UCSD-AML1 (cell line): ENCODE measurements around the gene SEC63.
"Not testable (repeated sequence)": the region's sequence is repeated elsewhere in the genome, so short reads cannot be mapped to it uniquely, and the experiment has no call there.

ENCODE experiments used
- DNase-seq: peaks from one replicate; lab custom pipeline; 2025; ENCODE audit not compliant: unreplicated experiment; lab: John Stamatoyannopoulos, UW

SEC63 gene

GRCh38 chr6:107867302-107867615, 90.7 kb downstream of the SEC63 start:
- no peak for DNase-seq

- no peak for DNase-seq
These were observed 91.3 kb downstream of the SEC63 start for GRCh38 chr6:107866606-107867301.

GRCh38 chr6:107864226-107865127, 93.5 kb downstream of the SEC63 start:
- no peak for DNase-seq

GRCh38 chr6:107862383-107862782, 95.6 kb downstream of the SEC63 start:
- DNase-seq = no peak

GRCh38 chr6:107860963-107861362, 97.0 kb downstream of the SEC63 start:
- DNase-seq = not testable (repeated sequence)

- DNase-seq = not testable (repeated sequence)
These were observed 97.9 kb downstream of the SEC63 start for GRCh38 chr6:107860144-107860543.

GRCh38 chr6:107853230-107853629, 104.8 kb downstream of the SEC63 start:
- DNase-seq = no peak

- no peak for DNase-seq
These were observed 108.7 kb downstream of the SEC63 start for GRCh38 chr6:107849325-107849724.

- peak; percentile 76 for DNase-seq
These were observed 109.9 kb downstream of the SEC63 start for GRCh38 chr6:107847844-107848802.

GRCh38 chr6:107846262-107846795, 111.7 kb downstream of the SEC63 start:
- no peak for DNase-seq

GRCh38 chr6:107845777-107846176, 112.2 kb downstream of the SEC63 start:
- no peak for DNase-seq

- no peak for DNase-seq
These were observed 114.6 kb downstream of the SEC63 start for GRCh38 chr6:107843400-107843799.

- no peak for DNase-seq
These were observed 116.7 kb downstream of the SEC63 start for GRCh38 chr6:107841275-107841670.

GRCh38 chr6:107840636-107841274, 117.3 kb downstream of the SEC63 start:
- no peak for DNase-seq

GRCh38 chr6:107833136-107833535, 124.9 kb downstream of the SEC63 start:
- no peak for DNase-seq

- no peak for DNase-seq
These were observed 125.6 kb downstream of the SEC63 start for GRCh38 chr6:107832151-107833056.

- no peak for DNase-seq
These were observed 127.9 kb downstream of the SEC63 start for GRCh38 chr6:107830060-107830459.

GRCh38 chr6:107827541-107827940, 130.5 kb downstream of the SEC63 start:
- DNase-seq = no peak

GRCh38 chr6:107823047-107823557, 134.9 kb downstream of the SEC63 start:
- DNase-seq = no peak
